Osteoblast (primary cell): ENCODE data around the gene PI4KA. TPM values are rescaled to one million over a fixed set of nuclear protein-coding genes. Genes with fewer than 3 reads are reported as not detected.

ENCODE experiments used
- DNase-seq: peaks from one replicate; pipeline ENCODE4 v3.0.0; 2011; ENCODE audit warnings: low spot score, mixed read lengths; ENCODE audit not compliant: insufficient read length; ENCODE audit errors: missing footprints
- H2AFZ ChIP-seq: 2 replicates; pipeline ENCODE4 v1.6.0; 2011; ENCODE audit warnings: mild to moderate bottlenecking, low read length
- H3K27ac ChIP-seq: 2 replicates; pipeline ENCODE4 v1.5.1; 2011; ENCODE audit warnings: mild to moderate bottlenecking, low read depth, low read length, moderate library complexity
- H3K27me3 ChIP-seq: 2 replicates; pipeline ENCODE4 v1.6.0; 2012; ENCODE audit warnings: mild to moderate bottlenecking, control low read depth, inconsistent platforms, low read length, moderate library complexity; ENCODE audit not compliant: insufficient read depth
- H3K36me3 ChIP-seq: 2 replicates; pipeline ENCODE4 v1.5.1; 2011; ENCODE audit warnings: mild to moderate bottlenecking, low read length, control low read depth, moderate library complexity; ENCODE audit not compliant: insufficient read depth
- H3K4me1 ChIP-seq: 2 replicates; pipeline ENCODE4 v1.5.1; 2011; ENCODE audit warnings: mild to moderate bottlenecking, low read length, control low read depth, moderate library complexity; ENCODE audit not compliant: insufficient read depth
- H3K4me2 ChIP-seq: 2 replicates; pipeline ENCODE4 v1.6.0; 2011; ENCODE audit warnings: mild to moderate bottlenecking, low read length; ENCODE audit not compliant: insufficient read depth
- H3K4me3 ChIP-seq: fragments of 200-600 bp; sonication (generic); 3 replicates; pipeline ENCODE4 v1.5.1; 2012; ENCODE audit warnings: mild to moderate bottlenecking, low read length, inconsistent platforms; ENCODE audit not compliant: insufficient read depth
- H3K79me2 ChIP-seq: 2 replicates; pipeline ENCODE4 v1.6.0; 2012; ENCODE audit warnings: mild to moderate bottlenecking, low read length, control low read depth, inconsistent platforms; ENCODE audit not compliant: insufficient read depth
- H3K9me3 ChIP-seq: 2 replicates; pipeline ENCODE4 v1.5.1; 2011; ENCODE audit warnings: low read depth, low read length, control low read depth
- H4K20me1 ChIP-seq: 2 replicates; pipeline ENCODE4 v1.6.0; 2012; ENCODE audit warnings: mild to moderate bottlenecking, low read length, control low read depth; ENCODE audit not compliant: insufficient read depth
- CTCF ChIP-seq: IDR thresholded peaks from 2 replicates; pipeline ENCODE4 v1.5.1; 2011; ENCODE audit warnings: mild to moderate bottlenecking, low read depth, low read length, moderate library complexity; ENCODE audit errors: extremely low read depth
- total RNA-seq: library from RNA; depleted of rRNA; stranded (reverse); fragments of >200 nt; gene quantifications from 2 replicates; pipeline ENCODE4 v1.2.3, GENCODE V29; 2012

The PI4KA gene
- total RNA-seq, 1 donor = 61.9 TPM

DNA sequence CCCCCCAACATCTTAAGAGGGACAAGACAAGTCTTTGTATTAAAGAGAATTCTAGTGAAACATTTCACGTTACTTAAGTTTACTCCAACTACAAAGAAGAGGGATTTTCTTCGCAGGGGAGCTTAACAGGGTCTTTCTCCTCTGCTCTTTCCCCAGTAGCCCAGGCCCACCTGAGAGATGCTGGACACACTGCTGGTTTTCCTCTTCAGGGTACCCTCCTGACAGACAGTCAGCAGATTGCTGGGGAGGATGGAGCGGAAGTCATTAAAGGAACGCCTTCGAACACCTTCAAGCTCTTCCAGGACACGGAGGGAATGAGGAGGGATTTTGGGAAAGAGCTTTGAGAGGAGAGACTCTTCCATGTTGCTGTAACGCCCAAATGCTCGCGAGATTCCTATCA lies 39.1 kb downstream of the PI4KA start:
- no peak for DNase-seq
- H3K27ac ChIP-seq = no peak overlapping the region
- no peaks in the 10 kb centered on the region for H3K4me1 ChIP-seq
- H3K4me3 ChIP-seq = no peak overlapping the region
- H4K20me1 ChIP-seq = no peaks in the 10 kb centered on the region
- no peaks in the 10 kb centered on the region for H3K27me3 ChIP-seq
- no peak overlapping the region for H3K4me2 ChIP-seq
- H2AFZ ChIP-seq = no peak overlapping the region
- H3K79me2 ChIP-seq = no peaks in the 10 kb centered on the region
- H3K36me3 ChIP-seq = peaks cover 38% of the 10 kb centered on the region
- no peak for TF ChIP-seq CTCF
- H3K9me3 ChIP-seq = no peaks in the 10 kb centered on the region

GRCh38 chr22:20818471-20818870 lies 40.1 kb downstream of the PI4KA start:
- no peaks in the 10 kb centered on the region for H3K4me1 ChIP-seq
- no peak for DNase-seq
- no peaks in the 10 kb centered on the region for H3K79me2 ChIP-seq
- no peaks in the 10 kb centered on the region for H3K9me3 ChIP-seq
- no peak overlapping the region for H3K27ac ChIP-seq
- no peaks in the 10 kb centered on the region for H3K27me3 ChIP-seq
- no peak overlapping the region for H2AFZ ChIP-seq
- H3K36me3 ChIP-seq = peaks cover 37% of the 10 kb centered on the region
- H3K4me2 ChIP-seq = no peak overlapping the region
- no peak overlapping the region for H3K4me3 ChIP-seq
- H4K20me1 ChIP-seq = no peaks in the 10 kb centered on the region
- TF ChIP-seq CTCF = no peak

DNA sequence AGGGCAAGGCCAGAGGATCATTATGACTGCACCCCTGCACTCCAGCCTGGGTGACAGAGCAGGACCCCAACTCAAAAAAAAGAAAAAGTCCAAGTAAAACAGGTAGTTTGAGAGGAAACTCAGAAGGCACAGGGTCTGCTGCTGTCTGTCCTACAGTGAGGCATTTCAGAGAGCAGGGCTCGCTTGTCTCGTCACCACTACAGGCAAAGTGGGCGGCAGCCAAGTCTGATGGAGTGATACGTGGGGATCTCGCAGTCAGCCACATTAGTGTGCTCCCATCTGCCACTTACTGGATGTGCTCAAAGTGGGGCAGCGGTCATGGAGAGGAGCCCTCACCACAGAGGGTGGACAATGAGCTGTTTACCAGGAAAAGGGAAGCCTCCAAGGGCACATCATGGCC lies 42.1 kb downstream of the PI4KA start:
- no peak overlapping the region for H2AFZ ChIP-seq
- no peak overlapping the region for H3K27ac ChIP-seq
- no peak overlapping the region for H3K4me2 ChIP-seq
- no peak for TF ChIP-seq CTCF
- no peaks in the 10 kb centered on the region for H3K79me2 ChIP-seq
- peaks cover 52% of the 10 kb centered on the region for H3K36me3 ChIP-seq
- no peak for DNase-seq
- H3K27me3 ChIP-seq = no peaks in the 10 kb centered on the region
- H3K4me3 ChIP-seq = no peak overlapping the region
- H4K20me1 ChIP-seq = no peaks in the 10 kb centered on the region
- no peaks in the 10 kb centered on the region for H3K4me1 ChIP-seq
- H3K9me3 ChIP-seq = no peaks in the 10 kb centered on the region

GRCh38 chr22:20815477-20816050 lies 43.0 kb downstream of the PI4KA start:
- no peaks in the 10 kb centered on the region for H3K4me1 ChIP-seq
- no peak for DNase-seq
- TF ChIP-seq CTCF = no peak
- H2AFZ ChIP-seq = no peak overlapping the region
- H3K4me2 ChIP-seq = no peak overlapping the region
- no peaks in the 10 kb centered on the region for H3K79me2 ChIP-seq
- peaks cover 53% of the 10 kb centered on the region for H3K36me3 ChIP-seq
- H3K4me3 ChIP-seq = no peak overlapping the region
- H3K27me3 ChIP-seq = no peaks in the 10 kb centered on the region
- H4K20me1 ChIP-seq = no peaks in the 10 kb centered on the region
- H3K27ac ChIP-seq = no peak overlapping the region
- no peaks in the 10 kb centered on the region for H3K9me3 ChIP-seq
